HepG2 (cell line): ENCODE results near the gene RTBDN. TPM values are rescaled to one million over a fixed set of nuclear protein-coding genes. Genes with fewer than 3 reads are reported as not detected.
A peak's percentile ranks its signal among the peaks of the same experiment; 100 is the strongest.

Experiments
- CTCF ChIP-seq: sonication (generic); formaldehyde crosslinking; IDR thresholded peaks from 2 replicates; pipeline ENCODE4 v1.5.0; 2020; ENCODE audit warnings: mild to moderate bottlenecking, missing genetic modification reagents, moderate library complexity
- HMGXB4 ChIP-seq, 2 experiments: sonication (generic) in 1 of 2; formaldehyde crosslinking in 1 of 2; IDR thresholded peaks; 2 replicates each; pipeline versions ENCODE4 v1.4.0 to v1.6.1; 2018 to 2020; ENCODE audit warnings: missing genetic modification reagents in 2 of 2, borderline replicate concordance in 1 of 2, low read depth in 1 of 2, mild to moderate bottlenecking in 1 of 2, missing biosample characterization in 1 of 2
- RAD21 ChIP-seq: fragments of 450-650 bp; formaldehyde crosslinking; IDR thresholded peaks from 2 replicates; pipeline ENCODE4 v1.5.0; 2020; ENCODE audit warnings: mild to moderate bottlenecking
- SAP130 ChIP-seq: IDR thresholded peaks from 2 replicates; pipeline ENCODE4 v1.6.1; 2016; ENCODE audit warnings: low read depth
- ZGPAT ChIP-seq: IDR thresholded peaks from 2 replicates; pipeline ENCODE4 v1.6.1; 2016; ENCODE audit warnings: mild to moderate bottlenecking
- polyA plus RNA-seq, 8 experiments: library from polyadenylated mRNA; depleted of rRNA in 3 of 8; stranded (reverse) in 7 of 8; unstranded in 1 of 8; fragments of >200 nt; fragmentation: Illumina TruSeq in 4 of 8; extraction: Trizol in 4 of 8; gene quantifications; 2 replicates each; pipeline versions ENCODE4 v1.2.1 to v1.2.3, GENCODE V29; 2011 to 2016; ENCODE audit warnings: low read depth in 4 of 8, missing spikeins in 1 of 8, mixed read lengths in 1 of 8; ENCODE audit not compliant: insufficient read depth in 1 of 8
- total RNA-seq, 5 experiments: library from RNA; depleted of rRNA; stranded (reverse); fragments of >200 nt; fragmentation: Illumina TruSeq; extraction: Trizol; gene quantifications; 2 replicates each; pipeline ENCODE4 v1.2.3, GENCODE V29; 2016; ENCODE audit warnings: low read depth in 1 of 5
- TF ChIP-seq, protein P1 (sequence below): sonication (generic); formaldehyde crosslinking; IDR thresholded peaks from 2 replicates; pipeline ENCODE4 v1.4.0; 2020; ENCODE audit warnings: missing genetic modification reagents
- TF ChIP-seq, protein P2 (sequence below): sonication (generic); formaldehyde crosslinking; IDR thresholded peaks from 2 replicates; pipeline ENCODE4 v1.4.0; 2020; ENCODE audit warnings: missing genetic modification reagents, borderline replicate concordance
- TF ChIP-seq, protein P3 (sequence below): sonication (generic); formaldehyde crosslinking; IDR thresholded peaks from 2 replicates; pipeline ENCODE4 v1.5.1; 2020; ENCODE audit warnings: mild to moderate bottlenecking, missing genetic modification reagents, moderate library complexity
- TF ChIP-seq, protein P4 (sequence below), 2 experiments: fragments of 450-650 bp in 1 of 2; sonication (generic) in 1 of 2; formaldehyde crosslinking; IDR thresholded peaks; 2 replicates each; pipeline versions ENCODE4 v1.5.0 to v1.8.0; 2020 to 2022; ENCODE audit warnings: mild to moderate bottlenecking in 1 of 2, missing genetic modification reagents in 1 of 2

RTBDN gene
- total and polyA plus RNA-seq, 2 of the 13 experiments (the other 11 are each of a cell fraction or from before 2014, with no cell fraction given) = 0.27 to 0.48 TPM

DNA sequence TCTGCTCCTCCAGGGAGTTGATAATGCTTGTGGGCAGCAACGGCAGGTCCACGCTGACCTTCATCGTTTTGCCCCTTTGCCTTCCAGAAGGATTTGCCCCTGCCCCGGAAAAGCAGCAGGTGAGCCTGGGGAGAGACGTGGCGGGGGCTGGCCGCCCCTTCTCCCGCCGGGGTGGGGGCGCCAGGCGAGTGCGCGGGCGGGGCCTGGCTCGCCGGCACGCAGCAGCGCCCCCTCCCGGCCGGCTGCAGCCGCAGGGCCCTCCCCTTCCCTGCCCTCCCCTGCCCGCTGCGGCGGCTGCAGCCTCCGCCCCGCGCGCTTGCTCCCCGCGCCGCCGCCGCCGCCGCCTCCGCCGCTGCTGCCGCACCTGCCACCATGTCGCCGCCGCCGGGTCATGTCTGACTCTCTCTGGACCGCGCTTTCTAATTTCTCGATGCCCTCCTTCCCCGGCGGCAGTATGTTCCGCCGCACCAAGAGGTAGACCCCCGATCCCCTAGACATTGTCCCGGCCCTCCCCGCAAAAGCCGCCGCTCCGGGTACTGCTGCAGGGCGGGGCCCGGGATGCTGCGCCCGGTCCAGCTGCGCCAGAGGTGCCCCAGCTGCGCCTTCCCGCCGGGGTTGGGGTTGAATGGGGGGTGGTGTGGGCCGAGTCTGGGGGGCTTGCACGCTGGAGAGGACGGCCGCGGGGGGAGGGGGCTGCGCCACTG is 4.0 kb upstream of the RTBDN start, which contains the start of gene MAST1 (continued):
- TF ChIP-seq, protein P1, sequence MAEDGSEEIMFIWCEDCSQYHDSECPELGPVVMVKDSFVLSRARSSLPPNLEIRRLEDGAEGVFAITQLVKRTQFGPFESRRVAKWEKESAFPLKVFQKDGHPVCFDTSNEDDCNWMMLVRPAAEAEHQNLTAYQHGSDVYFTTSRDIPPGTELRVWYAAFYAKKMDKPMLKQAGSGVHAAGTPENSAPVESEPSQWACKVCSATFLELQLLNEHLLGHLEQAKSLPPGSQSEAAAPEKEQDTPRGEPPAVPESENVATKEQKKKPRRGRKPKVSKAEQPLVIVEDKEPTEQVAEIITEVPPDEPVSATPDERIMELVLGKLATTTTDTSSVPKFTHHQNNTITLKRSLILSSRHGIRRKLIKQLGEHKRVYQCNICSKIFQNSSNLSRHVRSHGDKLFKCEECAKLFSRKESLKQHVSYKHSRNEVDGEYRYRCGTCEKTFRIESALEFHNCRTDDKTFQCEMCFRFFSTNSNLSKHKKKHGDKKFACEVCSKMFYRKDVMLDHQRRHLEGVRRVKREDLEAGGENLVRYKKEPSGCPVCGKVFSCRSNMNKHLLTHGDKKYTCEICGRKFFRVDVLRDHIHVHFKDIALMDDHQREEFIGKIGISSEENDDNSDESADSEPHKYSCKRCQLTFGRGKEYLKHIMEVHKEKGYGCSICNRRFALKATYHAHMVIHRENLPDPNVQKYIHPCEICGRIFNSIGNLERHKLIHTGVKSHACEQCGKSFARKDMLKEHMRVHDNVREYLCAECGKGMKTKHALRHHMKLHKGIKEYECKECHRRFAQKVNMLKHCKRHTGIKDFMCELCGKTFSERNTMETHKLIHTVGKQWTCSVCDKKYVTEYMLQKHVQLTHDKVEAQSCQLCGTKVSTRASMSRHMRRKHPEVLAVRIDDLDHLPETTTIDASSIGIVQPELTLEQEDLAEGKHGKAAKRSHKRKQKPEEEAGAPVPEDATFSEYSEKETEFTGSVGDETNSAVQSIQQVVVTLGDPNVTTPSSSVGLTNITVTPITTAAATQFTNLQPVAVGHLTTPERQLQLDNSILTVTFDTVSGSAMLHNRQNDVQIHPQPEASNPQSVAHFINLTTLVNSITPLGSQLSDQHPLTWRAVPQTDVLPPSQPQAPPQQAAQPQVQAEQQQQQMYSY (CRISPR knock-in tag) = peak; percentile 73
- TF ChIP-seq, protein P2, sequence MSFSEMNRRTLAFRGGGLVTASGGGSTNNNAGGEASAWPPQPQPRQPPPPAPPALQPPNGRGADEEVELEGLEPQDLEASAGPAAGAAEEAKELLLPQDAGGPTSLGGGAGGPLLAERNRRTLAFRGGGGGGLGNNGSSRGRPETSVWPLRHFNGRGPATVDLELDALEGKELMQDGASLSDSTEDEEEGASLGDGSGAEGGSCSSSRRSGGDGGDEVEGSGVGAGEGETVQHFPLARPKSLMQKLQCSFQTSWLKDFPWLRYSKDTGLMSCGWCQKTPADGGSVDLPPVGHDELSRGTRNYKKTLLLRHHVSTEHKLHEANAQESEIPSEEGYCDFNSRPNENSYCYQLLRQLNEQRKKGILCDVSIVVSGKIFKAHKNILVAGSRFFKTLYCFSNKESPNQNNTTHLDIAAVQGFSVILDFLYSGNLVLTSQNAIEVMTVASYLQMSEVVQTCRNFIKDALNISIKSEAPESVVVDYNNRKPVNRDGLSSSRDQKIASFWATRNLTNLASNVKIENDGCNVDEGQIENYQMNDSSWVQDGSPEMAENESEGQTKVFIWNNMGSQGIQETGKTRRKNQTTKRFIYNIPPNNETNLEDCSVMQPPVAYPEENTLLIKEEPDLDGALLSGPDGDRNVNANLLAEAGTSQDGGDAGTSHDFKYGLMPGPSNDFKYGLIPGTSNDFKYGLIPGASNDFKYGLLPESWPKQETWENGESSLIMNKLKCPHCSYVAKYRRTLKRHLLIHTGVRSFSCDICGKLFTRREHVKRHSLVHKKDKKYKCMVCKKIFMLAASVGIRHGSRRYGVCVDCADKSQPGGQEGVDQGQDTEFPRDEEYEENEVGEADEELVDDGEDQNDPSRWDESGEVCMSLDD (CRISPR knock-in tag) = no peak
- no peak for TF ChIP-seq ZGPAT
- peak in 1 of 2 experiments; percentile 49; a peak in 1 of 4 replicates for TF ChIP-seq HMGXB4 (CRISPR knock-in tag; IDR thresholded peaks at IDR 0.05; ENCODE audit: borderline replicate concordance in 1 of 2, low read depth in 1 of 2)
- TF ChIP-seq RAD21 (CRISPR knock-in tag) = peak; percentile 31
- TF ChIP-seq, protein P3, sequence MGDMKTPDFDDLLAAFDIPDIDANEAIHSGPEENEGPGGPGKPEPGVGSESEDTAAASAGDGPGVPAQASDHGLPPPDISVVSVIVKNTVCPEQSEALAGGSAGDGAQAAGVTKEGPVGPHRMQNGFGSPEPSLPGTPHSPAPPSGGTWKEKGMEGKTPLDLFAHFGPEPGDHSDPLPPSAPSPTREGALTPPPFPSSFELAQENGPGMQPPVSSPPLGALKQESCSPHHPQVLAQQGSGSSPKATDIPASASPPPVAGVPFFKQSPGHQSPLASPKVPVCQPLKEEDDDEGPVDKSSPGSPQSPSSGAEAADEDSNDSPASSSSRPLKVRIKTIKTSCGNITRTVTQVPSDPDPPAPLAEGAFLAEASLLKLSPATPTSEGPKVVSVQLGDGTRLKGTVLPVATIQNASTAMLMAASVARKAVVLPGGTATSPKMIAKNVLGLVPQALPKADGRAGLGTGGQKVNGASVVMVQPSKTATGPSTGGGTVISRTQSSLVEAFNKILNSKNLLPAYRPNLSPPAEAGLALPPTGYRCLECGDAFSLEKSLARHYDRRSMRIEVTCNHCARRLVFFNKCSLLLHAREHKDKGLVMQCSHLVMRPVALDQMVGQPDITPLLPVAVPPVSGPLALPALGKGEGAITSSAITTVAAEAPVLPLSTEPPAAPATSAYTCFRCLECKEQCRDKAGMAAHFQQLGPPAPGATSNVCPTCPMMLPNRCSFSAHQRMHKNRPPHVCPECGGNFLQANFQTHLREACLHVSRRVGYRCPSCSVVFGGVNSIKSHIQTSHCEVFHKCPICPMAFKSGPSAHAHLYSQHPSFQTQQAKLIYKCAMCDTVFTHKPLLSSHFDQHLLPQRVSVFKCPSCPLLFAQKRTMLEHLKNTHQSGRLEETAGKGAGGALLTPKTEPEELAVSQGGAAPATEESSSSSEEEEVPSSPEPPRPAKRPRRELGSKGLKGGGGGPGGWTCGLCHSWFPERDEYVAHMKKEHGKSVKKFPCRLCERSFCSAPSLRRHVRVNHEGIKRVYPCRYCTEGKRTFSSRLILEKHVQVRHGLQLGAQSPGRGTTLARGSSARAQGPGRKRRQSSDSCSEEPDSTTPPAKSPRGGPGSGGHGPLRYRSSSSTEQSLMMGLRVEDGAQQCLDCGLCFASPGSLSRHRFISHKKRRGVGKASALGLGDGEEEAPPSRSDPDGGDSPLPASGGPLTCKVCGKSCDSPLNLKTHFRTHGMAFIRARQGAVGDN (CRISPR knock-in tag) = peak; percentile 48; the same call in 1 of the 2 replicates
- TF ChIP-seq SAP130 (CRISPR knock-in tag) = peak; percentile 25; the same call in 1 of the 2 replicates
- TF ChIP-seq CTCF (CRISPR knock-in tag) = peak; percentile 56; the same call in 1 of the 2 replicates
- TF ChIP-seq, protein P4, sequence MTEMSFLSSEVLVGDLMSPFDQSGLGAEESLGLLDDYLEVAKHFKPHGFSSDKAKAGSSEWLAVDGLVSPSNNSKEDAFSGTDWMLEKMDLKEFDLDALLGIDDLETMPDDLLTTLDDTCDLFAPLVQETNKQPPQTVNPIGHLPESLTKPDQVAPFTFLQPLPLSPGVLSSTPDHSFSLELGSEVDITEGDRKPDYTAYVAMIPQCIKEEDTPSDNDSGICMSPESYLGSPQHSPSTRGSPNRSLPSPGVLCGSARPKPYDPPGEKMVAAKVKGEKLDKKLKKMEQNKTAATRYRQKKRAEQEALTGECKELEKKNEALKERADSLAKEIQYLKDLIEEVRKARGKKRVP (CRISPR knock-in tag; IDR thresholded peaks at IDR 0.05) = no peak
